Esophagus muscularis mucosa (tissue), 3 donors: Measurements from ENCODE around the gene NGDN.

ENCODE experiments used
- EP300 ChIP-seq: sonication (generic); formaldehyde crosslinking; IDR thresholded peaks from one replicate; pipeline ENCODE4 v1.6.1; 2017; ENCODE audit warnings: antibody characterized with exemption
- POLR2A ChIP-seq: fragments of 450-650 bp; IDR thresholded peaks from one replicate; pipeline ENCODE4 v1.6.1; 2017; ENCODE audit warnings: antibody characterized with exemption, moderate library complexity, mild to moderate bottlenecking, low read depth
- POLR2AphosphoS5 ChIP-seq, 2 donors: sonication (generic); formaldehyde crosslinking; IDR thresholded peaks; one replicate each; pipeline ENCODE4 v1.6.1; 2017; ENCODE audit warnings: antibody characterized with exemption in 2 of 2

DNA sequence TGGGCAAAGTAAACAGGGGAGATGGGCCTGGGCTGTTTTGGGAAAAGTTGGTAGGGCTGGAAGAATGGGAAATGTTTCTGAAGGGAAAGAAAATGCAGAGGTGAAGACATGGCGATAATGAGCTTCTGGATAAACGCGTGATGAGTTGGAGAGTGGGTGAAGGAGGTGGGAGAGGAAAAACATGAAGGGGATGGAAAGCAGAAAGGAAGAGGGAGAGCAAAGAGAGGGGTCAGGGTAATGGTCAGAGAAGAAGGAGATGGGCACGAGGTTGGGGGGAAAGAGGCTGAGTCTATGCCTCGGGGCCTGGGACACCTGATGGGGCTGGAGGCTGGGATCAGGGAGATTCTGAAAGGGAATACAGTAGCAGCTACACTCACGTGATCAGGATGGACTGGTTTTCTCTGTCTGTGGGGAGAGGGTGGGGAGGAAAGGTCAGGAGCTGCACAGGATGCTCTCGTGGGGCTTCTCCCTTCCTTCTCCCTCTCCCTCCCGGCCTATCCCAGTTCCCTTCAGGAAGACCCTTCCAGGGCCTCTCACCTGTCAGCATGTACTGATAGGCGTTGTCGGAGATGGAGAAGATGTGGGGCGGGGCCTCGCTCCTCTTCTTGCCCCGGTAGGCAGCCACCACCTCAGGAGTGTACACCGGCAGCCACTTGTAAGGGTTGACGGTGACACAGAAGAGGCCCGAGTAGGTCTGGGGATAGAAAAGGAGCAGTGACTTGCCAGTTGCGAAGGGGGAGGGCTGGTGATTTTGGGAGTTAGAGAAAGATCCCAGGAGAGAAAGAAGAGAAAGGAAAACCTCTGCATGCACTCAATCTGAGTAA lies 37.2 kb upstream of the NGDN start:
- TF ChIP-seq POLR2A (no peak), POLR2AphosphoS5 (IDR thresholded peaks at IDR 0.05) (no peak), EP300 (no peak)
